Epithelial cell of esophagus (primary cell): Measurements from ENCODE around the gene CDH13.

Experiments
- DNase-seq: peaks from one replicate; pipeline ENCODE4 v3.0.0; 2010; ENCODE audit warnings: low read depth
- H3K4me3 ChIP-seq: 2 replicates; pipeline ENCODE4 v1.5.1; 2011; ENCODE audit warnings: mild to moderate bottlenecking, low read length, control low read depth
- CTCF ChIP-seq: IDR thresholded peaks from 2 replicates; pipeline ENCODE4 v1.5.1; 2011; ENCODE audit warnings: low read depth, mild to moderate bottlenecking, low read length, control low read depth, inconsistent platforms; ENCODE audit not compliant: insufficient read depth; ENCODE audit errors: missing control alignments

Gene CDH13

GRCh38 chr16:83578171-83578570, 951.4 kb downstream of the CDH13 start:
- DNase-seq: no peak
- H3K4me3 ChIP-seq: no peak overlapping the region
- TF ChIP-seq CTCF: no peak

GRCh38 chr16:83579027-83579426, 952.3 kb downstream of the CDH13 start:
- TF ChIP-seq CTCF: no peak
- DNase-seq: no peak
- H3K4me3 ChIP-seq: no peak overlapping the region

GRCh38 chr16:83579436-83579835, 952.7 kb downstream of the CDH13 start:
- no peak for DNase-seq
- TF ChIP-seq CTCF: no peak

GRCh38 chr16:83581082-83581481, 954.3 kb downstream of the CDH13 start:
- H3K4me3 ChIP-seq: no peak overlapping the region
- TF ChIP-seq CTCF: no peak
- DNase-seq: peak; percentile 23

More at GRCh38 chr16:83579436-83579835, 952.7 kb downstream of the CDH13 start:
- H3K4me3 ChIP-seq: no peak overlapping the region

GRCh38 chr16:83581994-83582747, 955.4 kb downstream of the CDH13 start:
- DNase-seq: no peak
- H3K4me3 ChIP-seq: no peak overlapping the region
- no peak for TF ChIP-seq CTCF

GRCh38 chr16:83586036-83586435, 959.3 kb downstream of the CDH13 start:
- no peak for DNase-seq
- no peak overlapping the region for H3K4me3 ChIP-seq
- TF ChIP-seq CTCF: no peak

- no peak for TF ChIP-seq CTCF
- DNase-seq: no peak
Observed at GRCh38 chr16:83586461-83587200, 959.9 kb downstream of the CDH13 start.

More at GRCh38 chr16:83586461-83587200, 959.9 kb downstream of the CDH13 start:
- no peak overlapping the region for H3K4me3 ChIP-seq
